Measurements from ENCODE around the gene GRAMD1B. TPM values are rescaled to one million over a fixed set of nuclear protein-coding genes. Genes with fewer than 3 reads are reported as not detected.
"Not testable (repeated sequence)": the region's sequence is repeated elsewhere in the genome, so short reads cannot be mapped to it uniquely, and the experiment has no call there.

GRAMD1B gene
- total RNA-seq, 3 donors from 2014 or later, result 2.0 to 10.2 (median 8.2) TPM

GRCh38 chr11:123570939-123571580 lies 141.0 kb downstream of the GRAMD1B start:
- TF ChIP-seq POLR2A (IDR thresholded peaks at IDR 0.05) (no peak), CTCF (IDR thresholded peaks at IDR 0.05) (no peak), POLR2AphosphoS5 (IDR thresholded peaks at IDR 0.05) (no peak)
- Histone ChIP-seq H3K4me3 (no peak overlapping the region), H3K27me3 (no peaks in the 10 kb centered on the region), H3K36me3 (no peaks in the 10 kb centered on the region), H3K9me3 (no peaks in the 10 kb centered on the region), H3K27ac (no peak overlapping the region), H3K4me1 (no peaks in the 10 kb centered on the region)
- no peak for DNase-seq (ENCODE audit: low spot score in 2 of 2)
- intact Hi-C loops (cut with DNase I; ENCODE audit: low total_unique reads), result no loop called here

DNA sequence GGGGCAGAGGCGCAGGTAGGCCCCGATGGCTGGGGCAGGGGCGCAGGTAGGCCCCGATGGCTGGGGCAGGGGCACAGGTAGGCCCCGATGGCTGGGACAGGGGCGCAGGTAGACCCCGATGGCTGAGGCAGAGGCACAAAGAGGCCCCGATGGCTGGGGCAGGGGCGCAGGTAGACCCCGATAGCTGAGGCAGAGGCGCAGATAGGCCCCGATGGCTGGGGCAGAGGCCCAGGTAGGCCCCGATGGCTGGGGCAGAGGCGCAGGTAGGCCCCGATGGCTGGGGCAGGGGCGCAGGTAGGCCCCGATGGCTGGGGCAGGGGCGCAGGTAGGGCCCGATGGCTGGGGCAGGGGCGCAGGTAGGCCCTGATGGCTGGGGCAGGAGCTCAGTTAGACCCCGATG lies 142.7 kb downstream of the GRAMD1B start:
- H3K4me3 ChIP-seq; H3K4me1 ChIP-seq; H3K27me3 ChIP-seq; DNase-seq (ENCODE audit: low spot score in 2 of 2); H3K36me3 ChIP-seq; H3K9me3 ChIP-seq; intact Hi-C loops (cut with DNase I; ENCODE audit: low total_unique reads); H3K27ac ChIP-seq: not testable (repeated sequence)

- no peaks in the 10 kb centered on the region for H3K36me3 ChIP-seq
- intact Hi-C loops (cut with DNase I; ENCODE audit: low total_unique reads), result no loop called here
- H3K27ac ChIP-seq, result no peak overlapping the region
- H3K4me3 ChIP-seq, result no peak overlapping the region
- no peak for DNase-seq (ENCODE audit: low spot score in 2 of 2)
- no peaks in the 10 kb centered on the region for H3K9me3 ChIP-seq
- H3K27me3 ChIP-seq, result no peaks in the 10 kb centered on the region
- no peaks in the 10 kb centered on the region for H3K4me1 ChIP-seq
- TF ChIP-seq CTCF (IDR thresholded peaks at IDR 0.05) (no peak), POLR2AphosphoS5 (IDR thresholded peaks at IDR 0.05) (no peak), POLR2A (IDR thresholded peaks at IDR 0.05) (no peak)
Measured at GRCh38 chr11:123573286-123573685, 143.2 kb downstream of the GRAMD1B start.

GRCh38 chr11:123575441-123575840 lies 145.4 kb downstream of the GRAMD1B start:
- no peaks in the 10 kb centered on the region for H3K27me3 ChIP-seq
- no peak overlapping the region for H3K4me3 ChIP-seq
- intact Hi-C loops (cut with DNase I; ENCODE audit: low total_unique reads), result no loop called here
- peaks cover 0 to 3% of the 10 kb centered on the region in 2 donors for H3K4me1 ChIP-seq
- H3K36me3 ChIP-seq, result no peaks in the 10 kb centered on the region
- H3K9me3 ChIP-seq, result no peaks in the 10 kb centered on the region
- H3K27ac ChIP-seq, result no peak overlapping the region
- DNase-seq (ENCODE audit: low spot score in 2 of 2), result no peak
- TF ChIP-seq POLR2A (IDR thresholded peaks at IDR 0.05) (no peak), CTCF (IDR thresholded peaks at IDR 0.05) (no peak), POLR2AphosphoS5 (IDR thresholded peaks at IDR 0.05) (no peak)

- Histone ChIP-seq H3K4me1 (peaks cover 0 to 8% of the 10 kb centered on the region in 2 donors), H3K27me3 (no peaks in the 10 kb centered on the region), H3K36me3 (no peaks in the 10 kb centered on the region), H3K4me3 (no peak overlapping the region), H3K27ac (no peak overlapping the region), H3K9me3 (no peaks in the 10 kb centered on the region)
- TF ChIP-seq CTCF (IDR thresholded peaks at IDR 0.05) (no peak), POLR2A (IDR thresholded peaks at IDR 0.05) (no peak), POLR2AphosphoS5 (IDR thresholded peaks at IDR 0.05) (no peak)
- no peak for DNase-seq (ENCODE audit: low spot score in 2 of 2)
- intact Hi-C loops (cut with DNase I; ENCODE audit: low total_unique reads), result no loop called here
Measured at GRCh38 chr11:123576082-123576481, 146.0 kb downstream of the GRAMD1B start.

DNA sequence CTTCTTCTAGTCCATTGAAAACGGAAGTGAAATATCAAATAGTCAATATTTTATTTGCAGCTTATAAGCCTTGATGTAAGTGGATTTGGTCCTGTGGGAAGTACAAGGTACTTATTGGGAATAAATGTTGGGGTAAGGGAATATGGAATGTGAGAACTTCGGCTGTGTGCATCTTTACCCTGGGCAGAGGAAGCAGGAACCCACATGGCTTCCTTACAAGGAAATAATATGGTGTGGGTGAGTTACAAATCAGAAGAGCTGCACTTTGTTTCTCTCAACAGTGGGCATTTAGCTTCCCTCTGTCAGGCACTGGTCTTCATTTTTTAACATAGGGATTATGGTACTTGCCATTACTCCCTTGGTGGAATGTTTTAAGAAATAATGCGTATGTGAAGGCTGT lies 146.4 kb downstream of the GRAMD1B start:
- H3K27me3 ChIP-seq, result no peaks in the 10 kb centered on the region
- DNase-seq (ENCODE audit: low spot score in 2 of 2), result no peak
- intact Hi-C loops (cut with DNase I; ENCODE audit: low total_unique reads), result no loop called here
- TF ChIP-seq POLR2A (IDR thresholded peaks at IDR 0.05), result no peak
- no peak for TF ChIP-seq CTCF (IDR thresholded peaks at IDR 0.05)
- no peak for TF ChIP-seq POLR2AphosphoS5 (IDR thresholded peaks at IDR 0.05)
- no peaks in the 10 kb centered on the region for H3K9me3 ChIP-seq
- H3K27ac ChIP-seq, result no peak overlapping the region
- H3K4me3 ChIP-seq, result no peak overlapping the region
- H3K36me3 ChIP-seq, result no peaks in the 10 kb centered on the region
- H3K4me1 ChIP-seq, result peaks cover 0 to 8% of the 10 kb centered on the region in 2 donors

All from breast epithelium (tissue), 4 donors.